Mucosa of stomach (tissue), 1 donor: ENCODE measurements around the gene LMAN2.
"Not testable (repeated sequence)": the region's sequence is repeated elsewhere in the genome, so short reads cannot be mapped to it uniquely, and the experiment has no call there.

Experiments used
- H3K27me3 ChIP-seq: one replicate; pipeline ENCODE4 v1.7.0; 2013; ENCODE audit warnings: mild to moderate bottlenecking, low read length; ENCODE audit not compliant: control insufficient read depth, insufficient read depth
- H3K36me3 ChIP-seq: one replicate; pipeline ENCODE4 v1.7.0; 2013; ENCODE audit warnings: low read length; ENCODE audit not compliant: control insufficient read depth, insufficient read depth
- H3K4me1 ChIP-seq: one replicate; pipeline ENCODE4 v1.7.0; 2013; ENCODE audit warnings: mild to moderate bottlenecking, low read length; ENCODE audit not compliant: control insufficient read depth, insufficient read depth
- H3K4me3 ChIP-seq: one replicate; pipeline ENCODE4 v1.7.0; 2013; ENCODE audit warnings: low read length
- H3K9ac ChIP-seq: one replicate; pipeline ENCODE4 v1.7.0; 2013; ENCODE audit warnings: mild to moderate bottlenecking, low read length, moderate library complexity
- H3K9me3 ChIP-seq: one replicate; pipeline ENCODE4 v1.7.0; 2013; ENCODE audit warnings: mild to moderate bottlenecking, low read length, moderate library complexity; ENCODE audit not compliant: control insufficient read depth
- donor health status: Pancreatic carcinoma.

Gene LMAN2

GRCh38 chr5:177349362-177349647 lies 2.2 kb downstream of the LMAN2 start:
- Histone ChIP-seq H3K27me3 (no peaks in the 10 kb centered on the region), H3K36me3 (no peaks in the 10 kb centered on the region), H3K4me3 (no peak overlapping the region), H3K9me3 (no peaks in the 10 kb centered on the region), H3K9ac (no peak overlapping the region), H3K4me1 (peaks cover 25% of the 10 kb centered on the region)

- H3K9me3 ChIP-seq = no peaks in the 10 kb centered on the region
- no peaks in the 10 kb centered on the region for H3K36me3 ChIP-seq
- H3K4me1 ChIP-seq = peaks cover 25% of the 10 kb centered on the region
Observed at GRCh38 chr5:177347699-177348098, 3.8 kb downstream of the LMAN2 start.

GRCh38 chr5:177346820-177347219 lies 4.6 kb downstream of the LMAN2 start:
- H3K4me1 ChIP-seq = peaks cover 20% of the 10 kb centered on the region
- no peak overlapping the region for H3K9ac ChIP-seq
- H3K36me3 ChIP-seq = no peaks in the 10 kb centered on the region
- no peak overlapping the region for H3K4me3 ChIP-seq
- H3K27me3 ChIP-seq = no peaks in the 10 kb centered on the region
- no peaks in the 10 kb centered on the region for H3K9me3 ChIP-seq

More at GRCh38 chr5:177347699-177348098, 3.8 kb downstream of the LMAN2 start:
- H3K4me3 ChIP-seq = no peak overlapping the region
- no peak overlapping the region for H3K9ac ChIP-seq
- no peaks in the 10 kb centered on the region for H3K27me3 ChIP-seq

GRCh38 chr5:177344891-177345290 lies 6.6 kb downstream of the LMAN2 start:
- Histone ChIP-seq H3K4me3 (no peak overlapping the region), H3K9ac (no peak overlapping the region), H3K9me3 (no peaks in the 10 kb centered on the region), H3K27me3 (no peaks in the 10 kb centered on the region), H3K4me1 (peaks cover 9% of the 10 kb centered on the region), H3K36me3 (no peaks in the 10 kb centered on the region)

DNA sequence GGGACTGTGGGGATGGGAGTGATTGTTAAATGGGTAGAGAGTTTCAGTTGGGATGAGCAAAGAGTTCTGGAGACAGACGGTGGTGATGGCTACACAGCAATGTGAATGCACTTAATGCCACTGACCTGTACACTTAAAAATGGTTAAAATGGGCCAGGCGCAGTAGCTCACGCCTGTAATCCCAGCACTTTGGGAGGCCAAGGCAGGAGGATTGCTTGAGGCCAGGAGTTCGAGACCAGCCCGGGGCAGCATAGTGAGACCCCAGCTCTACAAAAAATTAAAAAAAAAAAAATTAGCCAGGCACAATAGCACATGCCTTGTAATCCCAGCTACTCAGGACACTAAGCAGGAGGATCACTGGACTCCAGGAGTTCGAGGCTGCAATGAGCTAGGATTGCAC lies 7.7 kb downstream of the LMAN2 start:
- Histone ChIP-seq H3K9me3 (no peaks in the 10 kb centered on the region), H3K36me3 (no peaks in the 10 kb centered on the region), H3K27me3 (no peaks in the 10 kb centered on the region), H3K4me3 (no peak overlapping the region), H3K9ac (no peak overlapping the region), H3K4me1 (peaks cover 6% of the 10 kb centered on the region)

DNA sequence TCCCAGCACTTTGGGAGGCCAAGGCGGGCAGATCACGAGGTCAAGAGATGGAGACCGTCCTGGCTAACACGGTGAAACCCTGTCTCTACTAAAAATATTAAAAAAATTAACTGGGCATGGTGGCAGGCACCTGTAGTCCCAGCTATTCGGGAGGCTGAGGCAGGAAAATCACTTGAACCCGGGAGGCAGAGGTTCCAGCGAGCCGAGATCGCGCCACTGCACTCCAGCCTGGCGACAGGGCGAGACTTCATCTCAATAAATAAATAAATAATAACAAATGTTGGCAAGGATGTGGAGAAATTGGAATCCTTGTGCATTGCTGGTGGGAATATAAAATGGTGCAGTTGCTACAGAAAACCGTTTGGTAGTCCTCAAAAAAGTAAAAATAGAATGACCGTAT lies 8.5 kb downstream of the LMAN2 start:
- not testable (repeated sequence) for H3K27me3 ChIP-seq, H3K4me3 ChIP-seq, H3K9ac ChIP-seq, H3K9me3 ChIP-seq, H3K4me1 ChIP-seq, H3K36me3 ChIP-seq

DNA sequence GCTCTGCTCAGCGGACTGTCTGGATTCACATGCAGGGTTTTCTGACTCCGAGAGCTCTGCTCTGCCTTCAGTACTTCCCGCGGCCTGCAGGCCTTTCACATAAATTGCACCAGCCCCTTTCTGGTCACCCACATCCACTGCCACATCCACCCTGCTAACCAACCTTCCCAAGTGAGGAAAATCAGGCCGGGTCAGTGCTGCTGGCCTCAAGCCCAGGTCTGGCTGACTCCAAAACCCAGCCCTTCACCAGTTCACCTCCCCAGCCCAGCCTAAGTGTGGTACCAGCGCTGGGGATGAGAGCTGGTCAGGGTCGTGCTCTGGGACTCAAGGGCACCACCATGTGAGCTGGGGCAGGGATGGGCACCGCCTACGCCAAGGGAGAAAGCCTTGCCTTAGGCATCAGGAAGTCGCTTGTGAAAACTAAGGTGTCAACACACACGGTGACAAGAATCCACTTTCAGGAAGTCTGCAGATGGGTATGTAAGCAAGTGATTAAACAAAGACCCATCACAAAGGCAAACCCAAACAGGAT lies 12.3 kb downstream of the LMAN2 start:
- H3K27me3 ChIP-seq = no peaks in the 10 kb centered on the region
- H3K36me3 ChIP-seq = peaks cover 15% of the 10 kb centered on the region
- H3K9ac ChIP-seq = no peak overlapping the region
- no peaks in the 10 kb centered on the region for H3K9me3 ChIP-seq
- H3K4me1 ChIP-seq = no peaks in the 10 kb centered on the region
- no peak overlapping the region for H3K4me3 ChIP-seq

DNA sequence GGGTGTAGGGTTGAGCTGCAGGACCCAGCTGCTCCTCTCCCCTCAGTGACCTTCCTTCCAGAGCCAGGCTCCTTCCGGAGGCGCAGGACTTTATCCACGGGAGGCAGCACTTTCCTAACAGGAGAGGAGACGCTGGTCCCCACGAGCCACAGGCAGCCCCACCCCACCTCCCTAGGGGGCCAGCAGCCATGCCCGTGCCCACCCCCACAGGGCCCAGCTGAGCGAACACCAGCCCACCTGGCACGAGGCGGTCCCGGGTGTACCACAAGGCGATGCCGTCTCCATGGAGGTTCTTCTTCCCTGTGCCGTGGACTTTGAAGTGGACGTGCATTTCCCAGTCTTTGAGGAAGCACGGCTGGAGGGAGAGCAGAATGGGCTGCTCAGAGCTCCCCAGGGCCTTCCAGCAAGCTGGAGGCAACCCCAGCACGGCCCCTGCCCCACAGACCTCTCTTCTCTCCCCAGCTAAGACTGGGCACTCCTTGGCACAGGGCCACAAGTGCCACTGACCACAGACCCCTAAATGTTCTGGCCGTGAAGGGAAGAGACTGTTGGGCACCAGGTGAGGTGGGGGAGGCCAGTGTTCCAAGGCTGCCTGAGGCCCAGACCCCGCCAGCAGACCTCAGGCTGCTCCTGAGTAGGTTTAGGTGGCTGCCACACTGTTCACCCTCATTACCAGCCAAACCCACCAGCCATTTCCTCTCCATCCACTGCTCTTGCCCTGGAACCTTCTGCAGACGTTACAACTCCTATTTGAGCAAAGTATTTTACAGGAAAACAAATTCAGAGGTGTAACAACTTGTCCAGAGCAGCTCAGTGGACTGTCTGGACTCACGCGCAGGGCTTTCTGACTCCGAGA lies 13.0 kb downstream of the LMAN2 start:
- Histone ChIP-seq H3K36me3 (peaks cover 19% of the 10 kb centered on the region), H3K4me3 (no peak overlapping the region), H3K27me3 (no peaks in the 10 kb centered on the region), H3K9ac (no peak overlapping the region), H3K4me1 (no peaks in the 10 kb centered on the region), H3K9me3 (no peaks in the 10 kb centered on the region)

DNA sequence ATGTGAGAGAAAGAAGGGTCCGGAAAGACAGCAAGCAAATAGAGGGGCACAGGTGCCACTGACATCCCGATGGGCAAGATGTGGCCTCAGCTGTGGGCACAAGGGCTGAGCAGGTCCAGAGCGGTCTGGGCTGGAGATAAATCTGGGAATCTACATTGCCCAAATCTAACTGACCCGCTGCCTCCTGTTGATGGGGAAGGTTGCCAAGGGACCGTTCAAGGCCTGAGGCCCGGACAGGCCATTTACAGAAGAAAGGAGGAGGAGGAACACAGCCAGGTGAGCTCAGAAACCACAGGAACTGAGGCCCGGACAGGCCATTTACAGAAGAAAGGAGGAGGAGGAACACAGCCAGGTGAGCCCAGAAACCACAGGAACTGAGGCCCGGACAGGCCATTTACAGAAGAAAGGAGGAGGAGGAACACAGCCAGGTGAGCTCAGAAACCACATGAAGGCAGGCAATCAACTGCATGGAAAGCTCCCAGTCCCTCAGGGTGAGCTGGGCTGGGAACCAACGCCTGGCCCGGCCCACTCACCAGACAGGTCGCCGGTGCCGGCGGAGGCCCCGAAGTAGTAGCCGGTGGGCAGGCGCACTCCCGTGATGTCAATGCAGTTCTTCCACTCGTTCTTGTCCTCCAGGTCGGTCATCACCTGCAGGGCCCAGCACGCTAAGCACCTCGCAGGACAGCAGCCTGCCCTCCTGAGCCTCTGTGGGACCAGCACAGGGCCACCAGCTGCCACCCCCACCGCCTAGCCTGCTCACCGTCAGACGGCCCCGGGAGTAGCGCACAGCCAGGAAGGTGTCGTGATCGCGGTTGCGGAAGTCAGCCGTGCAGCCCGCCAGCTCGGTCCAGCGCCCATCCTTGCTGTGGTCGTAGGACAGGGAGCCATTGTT lies 14.6 kb downstream of the LMAN2 start:
- Histone ChIP-seq H3K9me3 (no peaks in the 10 kb centered on the region), H3K4me3 (no peak overlapping the region), H3K4me1 (no peaks in the 10 kb centered on the region), H3K27me3 (no peaks in the 10 kb centered on the region), H3K36me3 (peaks cover 29% of the 10 kb centered on the region), H3K9ac (no peak overlapping the region)

- peaks cover 29% of the 10 kb centered on the region for H3K36me3 ChIP-seq
- no peak overlapping the region for H3K4me3 ChIP-seq
- H3K4me1 ChIP-seq = no peaks in the 10 kb centered on the region
- H3K9ac ChIP-seq = no peak overlapping the region
- no peaks in the 10 kb centered on the region for H3K27me3 ChIP-seq
- H3K9me3 ChIP-seq = no peaks in the 10 kb centered on the region
Observed at GRCh38 chr5:177336112-177336511, 15.4 kb downstream of the LMAN2 start.

DNA sequence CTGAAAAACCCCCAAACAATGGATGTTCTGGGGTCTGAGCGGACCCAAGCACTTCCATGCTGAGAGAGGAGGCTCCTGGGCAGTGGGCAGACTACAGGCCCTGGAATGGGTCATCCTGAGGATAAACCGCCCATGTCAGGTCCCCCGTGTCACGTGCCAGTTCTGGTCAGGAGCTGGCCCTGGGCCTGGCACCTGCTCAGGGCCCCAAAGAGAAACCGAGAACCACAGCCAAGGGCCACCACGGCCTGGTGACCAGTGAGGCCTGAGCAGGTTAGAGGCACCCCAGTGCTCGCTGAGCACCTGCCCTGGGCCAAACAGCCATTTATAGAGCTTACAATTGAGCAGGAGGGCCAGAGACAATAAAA lies 15.8 kb downstream of the LMAN2 start:
- H3K9ac ChIP-seq = no peak overlapping the region
- peaks cover 29% of the 10 kb centered on the region for H3K36me3 ChIP-seq
- H3K27me3 ChIP-seq = no peaks in the 10 kb centered on the region
- H3K4me1 ChIP-seq = no peaks in the 10 kb centered on the region
- H3K9me3 ChIP-seq = no peaks in the 10 kb centered on the region
- no peak overlapping the region for H3K4me3 ChIP-seq
